NOMO-1 treated with DMSO at 0.1 percent for 48 hours (cell line): ENCODE results near the gene RBM8A.
"Not testable (repeated sequence)": the region's sequence is repeated elsewhere in the genome, so short reads cannot be mapped to it uniquely, and the experiment has no call there.

Experiments
- DNase-seq: peaks from one replicate; lab custom pipeline; 2025; ENCODE audit not compliant: unreplicated experiment; lab: John Stamatoyannopoulos, UW

RBM8A gene

GRCh38 chr1:145956781-145957442, 29.6 kb upstream of the RBM8A start:
- no peak for DNase-seq

- no peak for DNase-seq
These were observed 29.1 kb upstream of the RBM8A start for GRCh38 chr1:145956361-145956760.

- DNase-seq, result no peak
These were observed 28.2 kb upstream of the RBM8A start for GRCh38 chr1:145955436-145955835.

- DNase-seq, result no peak
These were observed 26.6 kb upstream of the RBM8A start for GRCh38 chr1:145953861-145954260.

GRCh38 chr1:145952903-145953302, 25.6 kb upstream of the RBM8A start:
- DNase-seq, result no peak

- DNase-seq, result no peak
These were observed 24.2 kb upstream of the RBM8A start for GRCh38 chr1:145951526-145951925.

GRCh38 chr1:145949219-145949618, 21.9 kb upstream of the RBM8A start:
- no peak for DNase-seq

GRCh38 chr1:145947551-145947950, 20.3 kb upstream of the RBM8A start:
- no peak for DNase-seq

- DNase-seq, result no peak
These were observed 19.2 kb upstream of the RBM8A start for GRCh38 chr1:145946477-145946986.

GRCh38 chr1:145944532-145944931, 17.2 kb upstream of the RBM8A start:
- no peak for DNase-seq

- DNase-seq, result no peak
These were observed 15.6 kb upstream of the RBM8A start for GRCh38 chr1:145942871-145943270.

- no peak for DNase-seq
These were observed 15.1 kb upstream of the RBM8A start for GRCh38 chr1:145942405-145942804.

- DNase-seq, result no peak
These were observed 10.2 kb upstream of the RBM8A start for GRCh38 chr1:145937436-145937835.

GRCh38 chr1:145936247-145936646, 9.0 kb upstream of the RBM8A start:
- no peak for DNase-seq

- DNase-seq, result no peak
These were observed 8.4 kb upstream of the RBM8A start for GRCh38 chr1:145935708-145936107.

- peak; percentile 63 for DNase-seq
These were observed 5.3 kb upstream of the RBM8A start for GRCh38 chr1:145932522-145933009.

GRCh38 chr1:145927916-145928643, 796 bp upstream of the RBM8A start:
- DNase-seq, result no peak

- DNase-seq, result no peak
These were observed 610 bp downstream of the RBM8A start for GRCh38 chr1:145926686-145927062.

GRCh38 chr1:145922266-145922665, 5.0 kb downstream of the RBM8A start:
- DNase-seq, result peak; percentile 7

- not testable (repeated sequence) for DNase-seq
These were observed 7.0 kb downstream of the RBM8A start for GRCh38 chr1:145920297-145920696.

GRCh38 chr1:145918992-145919939, 8.0 kb downstream of the RBM8A start:
- DNase-seq, result peak; percentile 21
